OCI-LY3 (cell line): Measurements from ENCODE around the gene CD160.
"Not testable (repeated sequence)": the region's sequence is repeated elsewhere in the genome, so short reads cannot be mapped to it uniquely, and the experiment has no call there.

Experiments used
- H2AFZ ChIP-seq: fragments of 200-600, 300-600 bp; shearing (Covaris generic); 2 replicates; pipeline ENCODE4 v1.6.0; 2014; ENCODE audit warnings: antibody characterized with exemption, low read depth, low read length
- H3K27ac ChIP-seq: fragments of 200-600, 300-600 bp; sonication (generic); 2 replicates; pipeline ENCODE4 v1.5.1; 2014; ENCODE audit warnings: mild to moderate bottlenecking, low read length, moderate library complexity, mixed read lengths
- H3K27me3 ChIP-seq: fragments of 200-600, 300-600 bp; sonication (generic); 2 replicates; pipeline ENCODE4 v1.6.1; 2014; ENCODE audit warnings: low read depth, low read length, mixed read lengths
- H3K36me3 ChIP-seq: fragments of 200-600, 300-600 bp; sonication (generic); replicated peaks from 2 replicates; pipeline ENCODE3; 2014; ENCODE audit warnings: low read depth, low read length, mixed read lengths
- H3K4me1 ChIP-seq: fragments of 300-600, 200-600 bp; sonication (generic); 2 replicates; pipeline ENCODE4 v1.6.1; 2014; ENCODE audit warnings: low read length, mixed read lengths
- H3K4me2 ChIP-seq: fragments of 200-600, 300-600 bp; sonication (generic); 2 replicates; pipeline ENCODE4 v1.6.1; 2014; ENCODE audit warnings: low read length, mixed read lengths
- H3K4me3 ChIP-seq: fragments of 300-600, 200-600 bp; sonication (generic); 2 replicates; pipeline ENCODE4 v1.5.1; 2014; ENCODE audit warnings: antibody characterized with exemption, mild to moderate bottlenecking, low read length, moderate library complexity
- H3K79me2 ChIP-seq: fragments of 300-600, 200-600 bp; shearing (Covaris generic); 2 replicates; pipeline ENCODE4 v1.6.1; 2014; ENCODE audit warnings: mild to moderate bottlenecking, low read length, mixed read lengths
- H3K9ac ChIP-seq: fragments of 300-600, 200-600 bp; shearing (Covaris generic); 2 replicates; pipeline ENCODE4 v1.6.0; 2014; ENCODE audit warnings: mild to moderate bottlenecking, low read length, moderate library complexity
- H3K9me3 ChIP-seq: fragments of 200-600, 300-600 bp; shearing (Covaris generic); 2 replicates; pipeline ENCODE4 v1.6.1; 2014; ENCODE audit warnings: low read length, mixed read lengths; ENCODE audit not compliant: insufficient read depth
- H4K20me1 ChIP-seq: fragments of 200-600, 300-600 bp; sonication (generic); 2 replicates; pipeline ENCODE4 v1.6.1; 2016; ENCODE audit warnings: low read length, mixed read lengths; ENCODE audit not compliant: insufficient read depth
- CTCF ChIP-seq: fragments of 200-600, 300-600 bp; sonication (generic); IDR thresholded peaks from 2 replicates; pipeline ENCODE4 v1.5.1; 2014; ENCODE audit warnings: antibody characterized with exemption, low read length, low read depth
- EZH2phosphoT487 ChIP-seq: fragments of 200-600 bp; shearing (Covaris generic); IDR thresholded peaks from 2 replicates; pipeline ENCODE4 v1.6.1; 2018; ENCODE audit warnings: antibody characterized with exemption, mixed run types, low read depth

The CD160 gene

GRCh38 chr1:145758116-145758515 lies 38.8 kb downstream of the CD160 start:
- no peak overlapping the region for H3K4me2 ChIP-seq
- peaks cover 42% of the 10 kb centered on the region for H3K36me3 ChIP-seq
- no peaks in the 10 kb centered on the region for H4K20me1 ChIP-seq
- no peaks in the 10 kb centered on the region for H3K27me3 ChIP-seq
- H2AFZ ChIP-seq: no peak overlapping the region
- no peaks in the 10 kb centered on the region for H3K79me2 ChIP-seq
- H3K27ac ChIP-seq: no peak overlapping the region
- H3K9ac ChIP-seq: no peak overlapping the region
- H3K9me3 ChIP-seq: no peaks in the 10 kb centered on the region
- no peaks in the 10 kb centered on the region for H3K4me1 ChIP-seq
- no peak overlapping the region for H3K4me3 ChIP-seq
- TF ChIP-seq EZH2phosphoT487 (no peak), CTCF (no peak)

- no peaks in the 10 kb centered on the region for H3K9me3 ChIP-seq
- H3K79me2 ChIP-seq: no peaks in the 10 kb centered on the region
- no peak overlapping the region for H2AFZ ChIP-seq
- no peak overlapping the region for H3K4me3 ChIP-seq
- H4K20me1 ChIP-seq: no peaks in the 10 kb centered on the region
- H3K36me3 ChIP-seq: peaks cover 43% of the 10 kb centered on the region
- no peak overlapping the region for H3K27ac ChIP-seq
- H3K9ac ChIP-seq: no peak overlapping the region
- no peak for TF ChIP-seq CTCF
- TF ChIP-seq EZH2phosphoT487: no peak
- no peak overlapping the region for H3K4me2 ChIP-seq
- no peaks in the 10 kb centered on the region for H3K27me3 ChIP-seq
- no peaks in the 10 kb centered on the region for H3K4me1 ChIP-seq
These were observed 39.3 kb downstream of the CD160 start for GRCh38 chr1:145758575-145758974.

- Histone ChIP-seq H3K36me3 (peaks cover 44% of the 10 kb centered on the region), H3K4me3 (no peak overlapping the region), H3K79me2 (no peaks in the 10 kb centered on the region), H2AFZ (no peak overlapping the region), H4K20me1 (no peaks in the 10 kb centered on the region), H3K4me1 (no peaks in the 10 kb centered on the region), H3K27me3 (no peaks in the 10 kb centered on the region), H3K4me2 (no peak overlapping the region), H3K27ac (no peak overlapping the region), H3K9me3 (no peaks in the 10 kb centered on the region), H3K9ac (no peak overlapping the region)
- TF ChIP-seq EZH2phosphoT487 (no peak), CTCF (no peak)
These were observed 40.4 kb downstream of the CD160 start for GRCh38 chr1:145759721-145760120.

GRCh38 chr1:145760395-145760949 lies 41.2 kb downstream of the CD160 start:
- not testable (repeated sequence) for H3K79me2 ChIP-seq, H3K27ac ChIP-seq, H3K9me3 ChIP-seq, H3K9ac ChIP-seq, H3K4me1 ChIP-seq, H3K27me3 ChIP-seq, H3K4me2 ChIP-seq, H3K4me3 ChIP-seq, H4K20me1 ChIP-seq, H2AFZ ChIP-seq
- H3K36me3 ChIP-seq: peaks cover 44% of the 10 kb centered on the region

GRCh38 chr1:145761498-145761897 lies 42.2 kb downstream of the CD160 start:
- not testable (repeated sequence) for H3K4me2 ChIP-seq, H3K4me1 ChIP-seq, H3K4me3 ChIP-seq, H3K27me3 ChIP-seq, H3K9me3 ChIP-seq, H3K9ac ChIP-seq, H3K27ac ChIP-seq, H3K79me2 ChIP-seq, H2AFZ ChIP-seq, H4K20me1 ChIP-seq
- H3K36me3 ChIP-seq: peaks cover 44% of the 10 kb centered on the region

- not testable (repeated sequence) for H3K9me3 ChIP-seq, H3K27me3 ChIP-seq, H3K4me1 ChIP-seq, H3K9ac ChIP-seq, H3K4me2 ChIP-seq, H3K4me3 ChIP-seq, H3K27ac ChIP-seq, H4K20me1 ChIP-seq, H2AFZ ChIP-seq, H3K79me2 ChIP-seq
- H3K36me3 ChIP-seq: peaks cover 44% of the 10 kb centered on the region
These were observed 42.7 kb downstream of the CD160 start for GRCh38 chr1:145762001-145762400.

- H3K27me3 ChIP-seq, H3K9ac ChIP-seq, H3K4me3 ChIP-seq, H3K79me2 ChIP-seq, H2AFZ ChIP-seq, H4K20me1 ChIP-seq, H3K4me2 ChIP-seq, H3K27ac ChIP-seq, H3K9me3 ChIP-seq, H3K4me1 ChIP-seq: not testable (repeated sequence)
- H3K36me3 ChIP-seq: peaks cover 32% of the 10 kb centered on the region
These were observed 45.1 kb downstream of the CD160 start for GRCh38 chr1:145764231-145764940.
